Stimulated activated CD8-positive, alpha-beta memory T cell treated with anti-CD3 and anti-CD28 coated beads, Interleukin-4, amount 100 ng/mL, for 4 hours (primary cell): ENCODE measurements around the gene TSPAN14.

ENCODE experiments used
- DNase-seq, 2 donors: peaks; one replicate each; pipeline ENCODE4 v3.0.0-alpha.2; 2020; ENCODE audit warnings: low read depth in 2 of 2, low spot score in 1 of 2

TSPAN14 gene

GRCh38 chr10:80454513-80455460, 677 bp downstream of the TSPAN14 start:
- DNase-seq = no peak

- DNase-seq = no peak
Observed at GRCh38 chr10:80455461-80456349, 1.6 kb downstream of the TSPAN14 start.

GRCh38 chr10:80457554-80458262, 3.6 kb downstream of the TSPAN14 start:
- no peak for DNase-seq

GRCh38 chr10:80458263-80458625, 4.1 kb downstream of the TSPAN14 start:
- DNase-seq = no peak

- DNase-seq = no peak
Observed at GRCh38 chr10:80458638-80459037, 4.5 kb downstream of the TSPAN14 start.

- DNase-seq = peak in 1 of 2 donors; percentile 50
Observed at GRCh38 chr10:80459047-80459865, 5.1 kb downstream of the TSPAN14 start.

GRCh38 chr10:80460399-80461207, 6.5 kb downstream of the TSPAN14 start:
- DNase-seq = no peak

GRCh38 chr10:80461208-80462183, 7.4 kb downstream of the TSPAN14 start:
- DNase-seq = no peak

GRCh38 chr10:80462299-80462980, 8.3 kb downstream of the TSPAN14 start:
- no peak for DNase-seq

GRCh38 chr10:80462981-80463741, 9.1 kb downstream of the TSPAN14 start:
- DNase-seq = no peak

GRCh38 chr10:80463868-80464267, 9.8 kb downstream of the TSPAN14 start:
- DNase-seq = no peak

- DNase-seq = no peak
Observed at GRCh38 chr10:80464557-80465450, 10.7 kb downstream of the TSPAN14 start.

GRCh38 chr10:80465451-80465835, 11.3 kb downstream of the TSPAN14 start:
- no peak for DNase-seq

GRCh38 chr10:80465839-80466590, 11.9 kb downstream of the TSPAN14 start:
- DNase-seq = no peak

GRCh38 chr10:80466724-80467326, 12.7 kb downstream of the TSPAN14 start:
- DNase-seq = no peak
